Hepatocyte (in vitro differentiated cells): ENCODE results near the gene DCUN1D1.

Experiments used
- CTCF ChIP-seq: fragments of 200-600 bp; sonication (generic); IDR thresholded peaks from 2 replicates; pipeline ENCODE4 v1.5.1; 2016; ENCODE audit warnings: antibody characterized with exemption, mild to moderate bottlenecking; ENCODE audit not compliant: poor library complexity
- EZH2 ChIP-seq: fragments of 200-600 bp; sonication (generic); IDR thresholded peaks from 2 replicates; pipeline ENCODE4 v1.6.1; 2016; ENCODE audit warnings: antibody characterized with exemption, mild to moderate bottlenecking, borderline replicate concordance

GRCh38 chr3:182913889-182914288, 66.4 kb downstream of the DCUN1D1 start:
- TF ChIP-seq CTCF = no peak
- no peak for TF ChIP-seq EZH2
